22Rv1 (cell line): Measurements from ENCODE around the gene SERHL2.

ENCODE experiments used
- CTCF ChIP-seq: fragments of 450-650 bp; IDR thresholded peaks from 2 replicates; pipeline ENCODE4 v1.5.1; 2017; ENCODE audit warnings: mild to moderate bottlenecking
- ZFX ChIP-seq: fragments of 450-650 bp; IDR thresholded peaks from 2 replicates; pipeline ENCODE4 v1.6.1; 2017; ENCODE audit warnings: antibody characterized with exemption, borderline replicate concordance

DNA sequence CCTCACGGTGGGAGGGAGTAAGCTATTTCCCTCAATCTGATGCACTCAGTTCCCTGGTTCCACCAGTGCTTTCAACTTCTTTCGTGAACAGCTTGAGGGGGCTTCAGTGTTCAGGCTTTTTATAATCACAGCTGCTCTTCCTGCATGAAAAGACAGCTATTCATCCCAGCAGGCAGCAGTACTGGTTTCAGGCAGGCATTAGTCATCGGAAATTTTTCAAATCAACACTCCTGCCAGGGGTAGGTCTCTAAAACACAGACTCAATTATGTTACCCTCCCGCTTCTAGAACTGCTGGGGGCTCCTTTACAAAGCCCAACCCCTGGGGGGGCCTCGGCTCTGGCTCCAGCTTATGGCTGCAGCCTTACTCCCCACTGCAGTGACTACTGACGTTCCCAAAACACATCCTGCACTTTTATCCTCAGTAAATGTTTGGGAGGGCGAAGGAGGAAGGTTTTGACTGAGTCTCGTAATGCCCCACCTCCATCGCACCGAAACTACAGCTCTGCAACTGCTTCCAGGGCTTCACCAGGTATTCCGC is 55.1 kb downstream of the SERHL2 start:
- no peak for TF ChIP-seq CTCF
- no peak for TF ChIP-seq ZFX
